KBM-7 (cell line): ENCODE results near the gene PLA2G4A.

Experiments
- DNase-seq: peaks from one replicate; pipeline ENCODE4 v3.0.0-alpha.2; 2015
- in situ Hi-C: fragments of 300-500 bp; cut with MboI; formaldehyde crosslinking; loops from 2 replicates; pipeline ENCODE4 v1.14.3; 2020; ENCODE audit warnings: low sequenced_read_pairs, low pct_unique_long_range_greater_than_20kb, mixed read lengths

Gene PLA2G4A

DNA sequence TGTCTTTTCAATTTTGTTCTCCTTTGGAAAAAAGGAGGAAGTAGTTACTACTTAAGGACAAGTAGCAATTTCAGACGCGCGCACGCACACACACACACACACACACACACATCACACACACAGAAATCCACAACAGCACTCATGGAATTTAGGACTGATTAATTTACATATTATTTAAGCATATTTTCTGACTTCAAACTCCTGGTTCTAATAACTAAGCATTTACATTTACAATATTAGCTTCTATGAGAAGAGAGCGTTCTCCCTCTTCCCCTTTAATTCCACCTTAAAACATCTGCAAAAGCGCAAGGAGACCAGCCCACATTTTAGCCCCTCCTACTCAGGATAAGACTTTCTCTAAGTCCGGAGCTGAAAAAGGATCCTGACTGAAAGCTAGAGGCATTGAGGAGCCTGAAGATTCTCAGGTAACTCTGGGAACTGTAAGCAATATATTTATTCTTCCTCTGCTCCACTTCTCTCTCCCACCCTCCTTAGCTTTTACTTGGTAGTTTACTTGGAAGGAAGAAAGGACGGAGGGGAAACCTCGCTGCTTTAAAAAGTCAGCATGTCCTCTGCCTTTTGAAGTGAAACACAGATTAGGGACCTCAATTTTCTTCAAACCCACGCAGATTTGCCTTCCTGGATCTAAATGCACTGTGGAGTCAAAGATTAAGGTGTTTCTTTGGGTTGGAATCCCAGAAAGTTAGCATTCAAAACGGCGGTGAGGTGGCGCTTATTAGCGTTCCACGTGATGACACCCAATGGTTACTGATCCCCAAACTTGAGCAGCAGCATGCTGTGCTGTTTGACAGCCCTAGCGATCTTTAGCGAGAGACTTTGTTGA is at the start of gene PLA2G4A:
PLA2G4A (plus strand) TSS at position 339 of the 844 bp plus-strand sequence. CDS start 25,406 bp downstream, outside the sequence.
- in situ Hi-C loops = no loop called here
- DNase-seq = peak; percentile 93

DNA sequence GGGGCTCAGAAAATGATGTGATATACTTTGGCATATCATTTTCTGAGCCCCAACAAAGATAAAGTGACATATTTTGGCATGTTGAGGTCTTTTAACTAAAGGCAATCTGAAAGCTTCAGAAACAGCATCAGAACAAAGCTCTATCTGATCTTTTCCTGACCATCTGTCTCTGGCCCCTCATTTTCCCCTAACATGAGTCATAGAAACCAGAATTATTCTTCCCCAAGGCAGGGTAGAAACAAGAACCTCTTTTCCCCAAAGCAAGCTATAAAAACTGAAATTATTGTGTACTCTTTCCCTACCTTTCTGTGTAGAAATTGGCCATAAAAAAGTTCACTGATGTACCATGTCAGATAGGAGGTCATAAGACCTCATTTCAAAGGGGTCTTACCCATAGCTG is 48.7 kb upstream of the PLA2G4A start:
- in situ Hi-C loops = no loop called here
- DNase-seq = no peak

DNA sequence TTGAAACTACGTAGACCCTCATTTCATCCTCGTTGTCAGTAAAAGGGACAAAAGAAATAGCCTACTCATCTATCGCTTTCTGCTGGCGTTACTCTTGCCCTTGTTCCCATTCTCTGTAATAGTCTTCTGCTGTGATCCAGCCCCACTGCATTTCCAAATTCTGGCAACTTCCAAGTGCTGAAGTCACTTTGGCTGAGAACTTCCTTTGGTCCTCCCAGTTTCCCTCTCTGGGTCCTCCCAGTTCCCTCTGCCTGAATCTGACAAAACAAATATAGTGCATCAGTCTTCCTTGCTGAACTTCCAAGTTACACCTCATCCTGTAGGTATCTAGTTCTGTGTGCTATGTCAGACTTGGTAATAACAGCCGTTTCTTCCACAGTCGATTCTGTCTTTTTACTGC is 47.0 kb upstream of the PLA2G4A start:
- in situ Hi-C loops = no loop called here
- no peak for DNase-seq

DNA sequence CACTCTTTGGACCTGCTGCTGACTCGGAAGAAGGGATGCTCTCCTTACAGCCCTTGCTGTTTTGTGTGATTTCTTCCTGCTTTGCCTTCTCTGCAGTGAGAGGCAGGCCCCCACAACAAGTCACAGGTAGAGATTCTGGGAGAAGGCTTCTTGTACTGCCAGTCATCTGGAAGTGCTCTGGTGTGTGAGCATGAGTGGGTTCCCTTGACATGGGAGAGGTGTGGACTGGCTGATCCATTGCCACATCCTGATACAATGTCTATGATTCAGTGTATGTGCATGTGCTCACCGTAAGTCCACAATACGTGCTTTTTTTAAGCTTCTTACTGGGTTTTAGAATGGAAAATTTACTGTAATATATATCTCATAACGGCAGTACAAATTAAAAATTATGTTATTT is 46.0 kb upstream of the PLA2G4A start:
- no peak for DNase-seq
- in situ Hi-C loops = no loop called here

DNA sequence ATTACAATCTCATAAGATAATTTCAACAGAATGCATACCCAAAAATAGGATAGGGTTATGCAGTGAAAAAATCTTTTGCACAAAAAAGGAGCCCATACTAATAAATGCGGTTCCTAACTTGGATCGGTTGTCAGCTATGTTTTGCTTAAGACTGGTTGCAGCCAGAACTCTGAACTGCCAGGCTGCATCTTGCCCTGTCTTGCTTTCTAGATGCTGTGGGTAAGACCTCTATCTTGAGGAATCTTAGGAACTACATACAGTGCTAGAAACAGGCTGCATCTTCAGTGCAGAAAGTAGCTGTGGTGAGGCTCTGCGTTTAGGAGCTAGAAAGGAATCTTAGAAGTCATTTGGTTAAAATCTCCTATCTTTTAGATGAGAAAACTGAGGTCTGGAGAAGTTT is 45.6 kb upstream of the PLA2G4A start:
- in situ Hi-C loops = no loop called here
- DNase-seq = no peak

DNA sequence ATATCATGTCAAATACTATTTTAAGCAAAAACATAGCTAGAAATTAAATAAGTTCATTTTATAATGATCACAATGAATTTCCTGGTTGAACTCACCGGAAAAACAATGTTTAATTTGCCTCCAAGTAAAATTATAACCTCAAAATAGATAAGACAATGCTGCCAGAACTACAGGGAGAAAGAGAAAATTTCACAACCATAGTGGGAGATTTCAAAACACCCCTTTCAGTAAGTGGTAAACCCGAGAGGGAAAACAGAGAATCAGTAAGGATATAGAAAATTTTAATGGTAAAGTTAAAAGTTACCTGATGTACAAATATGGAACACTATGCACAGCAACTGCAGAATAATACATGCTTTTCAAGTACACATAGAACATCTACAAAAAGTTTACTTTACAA is 43.2 kb upstream of the PLA2G4A start:
- in situ Hi-C loops = no loop called here
- no peak for DNase-seq

DNA sequence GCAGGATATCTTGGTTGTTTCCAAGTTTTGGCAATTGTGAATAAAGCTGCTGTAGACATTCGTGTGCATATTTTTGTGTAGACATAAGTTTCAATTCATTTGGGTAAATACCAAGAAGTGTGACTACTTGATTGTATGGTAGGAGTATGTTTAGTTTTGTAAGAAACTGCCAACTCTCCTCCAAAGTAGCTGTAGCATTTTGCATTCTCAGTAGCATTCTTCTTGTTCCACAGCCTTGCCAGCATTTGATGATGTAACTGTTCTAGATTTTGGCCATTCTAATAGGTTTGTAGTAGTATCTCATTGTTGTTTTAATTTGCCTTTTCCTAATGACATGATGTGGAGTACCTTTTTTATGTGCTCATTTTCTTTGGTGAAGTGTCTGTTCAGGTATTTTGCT is 38.6 kb upstream of the PLA2G4A start:
- in situ Hi-C loops = no loop called here
- no peak for DNase-seq

DNA sequence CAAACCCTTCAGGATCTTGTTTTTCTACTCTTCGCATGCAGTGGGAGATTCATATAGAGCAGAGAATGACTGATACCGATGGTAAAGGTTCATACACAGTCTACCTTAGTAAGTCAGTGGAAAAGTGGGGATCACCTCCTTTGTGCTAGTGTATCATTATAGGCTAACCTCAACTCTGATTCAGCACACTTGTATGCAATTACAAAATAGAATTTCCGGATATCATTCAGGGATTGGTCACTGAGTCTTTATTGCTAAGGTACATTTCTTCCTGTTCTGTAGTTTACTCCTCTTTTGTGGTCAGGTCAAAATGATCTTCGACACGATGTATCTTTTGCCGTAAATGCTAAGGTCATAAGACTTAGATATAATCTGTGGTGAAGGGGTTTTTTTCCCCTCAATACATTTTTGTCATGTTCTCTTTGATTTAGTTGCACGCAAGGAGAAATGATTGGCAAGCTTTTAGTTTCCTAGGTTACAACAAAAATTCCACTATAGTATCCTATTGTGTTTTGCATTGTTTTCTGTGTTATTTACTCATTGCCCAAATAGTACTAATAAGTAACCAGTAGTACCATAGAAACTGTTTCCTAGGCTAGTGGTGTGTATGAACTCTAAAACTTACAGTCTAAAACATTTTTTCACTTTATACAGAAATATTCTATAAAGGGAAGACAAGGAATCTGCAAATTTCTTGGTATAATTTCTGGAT is 35.7 kb upstream of the PLA2G4A start:
- DNase-seq = peak; percentile 36

DNA sequence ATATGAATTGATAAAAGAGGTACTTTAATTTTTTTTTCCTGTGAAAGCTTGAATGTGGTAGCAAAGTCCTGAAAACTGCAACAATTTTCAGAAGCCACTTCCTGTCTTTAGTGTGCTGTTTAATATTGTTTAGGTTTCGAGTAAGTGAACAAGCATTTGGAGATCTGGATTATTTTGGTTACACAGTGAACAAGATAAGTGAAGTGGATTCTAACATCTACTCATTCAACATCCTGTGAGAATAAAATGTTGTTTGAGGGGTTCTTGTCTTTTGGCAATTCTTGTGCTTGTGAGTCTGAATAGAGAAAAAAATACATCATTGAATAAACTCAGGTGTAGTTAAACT is 35.2 kb upstream of the PLA2G4A start:
- no peak for DNase-seq
- in situ Hi-C loops = no loop called here

More for the DNA sequence above, 35.7 kb upstream of the PLA2G4A start:
- in situ Hi-C loops = no loop called here

DNA sequence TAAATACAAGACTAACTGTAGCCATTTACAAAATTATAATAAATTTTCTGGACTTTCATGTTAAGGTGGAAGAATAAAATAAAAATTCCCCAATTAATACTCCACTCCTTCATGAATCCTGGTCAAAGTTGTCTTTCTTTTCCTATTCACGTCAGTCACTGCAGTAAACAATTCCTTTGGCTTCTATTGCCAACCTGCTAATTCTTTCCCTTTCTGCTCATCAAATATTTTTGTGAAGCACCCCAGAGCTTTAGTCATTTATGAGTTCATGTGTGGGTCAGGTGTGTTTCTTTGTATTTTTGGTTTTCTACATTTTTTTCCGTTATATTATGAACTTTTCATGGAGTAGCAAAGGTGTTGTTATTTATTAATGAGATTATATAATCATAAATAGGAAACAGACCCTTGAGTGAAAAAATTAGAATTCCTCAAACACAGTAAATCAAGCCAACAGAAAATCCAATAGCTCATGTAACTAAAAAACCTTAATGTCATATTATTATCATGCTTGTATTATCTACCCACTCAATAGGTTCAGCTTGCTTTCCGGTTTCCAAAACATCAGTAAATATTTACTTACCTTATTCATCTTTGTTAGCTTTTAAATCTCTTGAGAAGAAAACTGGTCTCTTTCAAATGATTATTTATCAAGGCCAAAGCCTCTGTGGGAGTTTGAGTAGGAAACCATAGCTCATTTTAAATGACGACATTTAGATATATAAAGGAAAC is 29.6 kb upstream of the PLA2G4A start:
- in situ Hi-C loops = no loop called here
- DNase-seq = no peak

DNA sequence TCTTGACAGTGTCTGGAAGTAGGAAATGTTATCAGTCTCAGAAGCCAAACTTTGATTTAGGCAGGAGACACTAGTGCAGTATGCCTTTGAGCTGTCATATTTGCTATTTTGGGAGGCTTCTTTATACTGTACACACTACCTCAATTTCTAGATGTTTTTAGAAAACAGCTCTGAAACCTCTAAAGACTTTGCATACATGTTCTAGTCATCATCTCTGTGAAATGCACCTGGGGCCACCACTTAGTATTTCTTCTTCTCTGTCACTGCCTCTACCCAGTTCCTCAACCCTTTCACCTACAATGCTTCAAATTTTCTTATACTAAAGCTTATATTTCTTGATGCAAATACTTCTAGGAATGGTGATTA is 29.1 kb upstream of the PLA2G4A start:
- in situ Hi-C loops = no loop called here
- no peak for DNase-seq

DNA sequence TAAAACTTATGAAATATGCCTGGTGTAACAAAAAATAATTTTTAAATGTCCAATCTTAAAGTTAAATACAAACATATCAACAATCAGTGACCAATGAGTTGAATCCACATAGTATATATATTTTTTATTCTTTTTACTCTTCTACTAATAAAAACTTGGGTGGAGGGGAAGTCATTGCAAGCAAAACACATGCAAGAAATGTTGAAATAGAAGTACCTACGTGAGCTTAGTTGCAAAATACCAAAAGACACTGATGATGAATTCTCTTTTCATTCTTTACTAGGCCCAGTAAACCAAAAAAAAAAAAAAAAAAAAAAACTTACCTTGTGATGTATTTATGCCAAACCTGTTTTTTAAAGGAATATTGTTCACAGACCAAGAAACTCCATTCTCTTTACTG is 26.4 kb upstream of the PLA2G4A start:
- in situ Hi-C loops = no loop called here
- no peak for DNase-seq

DNA sequence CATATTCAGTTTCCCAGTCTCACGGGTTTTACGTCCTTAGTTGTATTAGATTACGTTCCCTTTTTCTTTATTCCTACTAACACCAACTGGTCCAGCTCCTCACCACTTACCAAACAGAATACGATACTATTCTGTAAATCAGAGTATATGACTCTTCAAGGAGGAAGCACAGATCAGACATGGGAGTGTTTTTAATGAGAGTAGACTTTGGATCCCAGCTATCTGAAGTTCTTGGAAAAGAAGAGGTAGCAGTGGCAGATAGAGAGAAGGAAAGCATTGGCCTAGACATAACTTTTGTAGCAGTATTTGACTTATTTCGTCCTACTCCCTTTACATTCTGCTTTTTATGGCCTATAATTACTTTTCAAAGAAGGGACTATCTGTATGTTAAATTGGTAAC is 24.1 kb upstream of the PLA2G4A start:
- DNase-seq = no peak
- in situ Hi-C loops = no loop called here

DNA sequence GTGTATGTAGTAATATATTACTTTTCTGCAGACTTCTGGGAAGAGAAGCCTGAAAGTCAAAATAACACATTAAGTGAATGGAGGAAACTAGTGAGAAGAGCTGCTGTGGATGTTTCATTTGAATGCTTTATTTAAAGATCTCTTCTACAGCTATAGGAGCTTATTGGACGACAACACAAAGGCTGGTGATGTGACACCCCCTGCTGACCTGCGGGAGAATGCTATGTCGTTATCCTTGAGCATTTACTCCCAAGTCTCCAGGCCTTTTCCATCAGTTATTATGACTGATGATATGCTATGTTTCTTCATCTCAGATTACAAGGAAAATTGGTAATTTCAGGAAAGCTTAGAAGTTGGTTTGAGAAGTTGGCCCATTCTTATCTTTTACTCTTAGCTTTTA is 22.3 kb upstream of the PLA2G4A start:
- peak; percentile 23 for DNase-seq
- in situ Hi-C loops = no loop called here

DNA sequence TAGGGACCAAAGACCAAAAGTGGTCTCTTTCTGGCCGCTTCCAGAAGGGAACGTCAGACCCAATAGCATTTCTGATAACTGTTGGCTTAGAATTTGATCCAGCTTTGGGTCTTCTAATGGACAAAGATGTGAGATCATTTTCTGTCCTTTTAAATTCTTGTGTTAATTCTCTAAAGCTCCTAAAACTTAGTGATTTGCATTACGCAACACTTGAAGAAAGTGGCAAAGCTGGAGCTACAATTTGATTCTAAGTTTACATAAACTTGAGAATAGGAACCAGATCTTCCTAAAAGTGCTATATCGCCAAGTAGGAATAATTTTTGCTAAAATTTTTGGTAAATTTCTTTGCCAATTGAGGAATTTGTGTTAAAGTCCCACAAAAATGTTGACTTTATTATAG is 21.6 kb upstream of the PLA2G4A start:
- DNase-seq = no peak
- in situ Hi-C loops = no loop called here

DNA sequence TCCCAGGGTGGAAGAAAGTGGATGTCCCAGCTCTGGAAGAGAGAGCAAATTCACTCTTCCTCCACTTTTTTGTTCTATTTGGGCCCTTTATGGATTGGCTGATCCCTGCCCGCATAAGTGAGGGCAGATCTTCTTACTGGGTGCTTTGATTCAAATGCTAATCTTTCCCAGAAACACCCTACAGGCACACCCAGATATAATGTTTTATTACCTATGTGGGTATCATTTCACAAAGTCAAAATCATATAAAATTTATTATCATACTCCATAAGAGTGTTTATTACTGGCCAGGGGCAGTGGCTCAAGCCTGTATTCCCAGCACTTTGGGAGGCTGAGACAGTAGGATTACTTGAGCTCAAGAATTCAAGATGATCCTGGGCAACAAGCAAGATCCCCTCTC is 16.9 kb upstream of the PLA2G4A start:
- in situ Hi-C loops = no loop called here
- no peak for DNase-seq

DNA sequence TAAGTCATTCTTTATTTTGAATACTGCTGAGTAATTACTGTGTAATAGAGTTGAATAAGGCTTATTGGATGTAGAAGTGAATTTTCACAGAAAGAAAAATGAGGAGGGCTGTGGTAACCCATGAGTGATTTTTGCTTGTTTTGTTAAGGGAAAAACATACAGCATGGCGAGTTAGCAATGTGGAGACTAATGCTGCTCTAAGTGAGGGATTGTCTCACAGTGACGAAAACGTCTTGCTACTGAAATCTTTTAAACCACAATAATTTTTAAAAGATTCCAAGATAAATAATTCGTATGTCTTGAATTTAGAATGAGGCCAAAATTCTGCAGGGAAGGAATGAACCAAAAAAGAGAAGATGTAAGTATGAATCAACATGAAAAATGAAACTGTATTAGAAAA is 16.2 kb upstream of the PLA2G4A start:
- in situ Hi-C loops = no loop called here
- DNase-seq = no peak

DNA sequence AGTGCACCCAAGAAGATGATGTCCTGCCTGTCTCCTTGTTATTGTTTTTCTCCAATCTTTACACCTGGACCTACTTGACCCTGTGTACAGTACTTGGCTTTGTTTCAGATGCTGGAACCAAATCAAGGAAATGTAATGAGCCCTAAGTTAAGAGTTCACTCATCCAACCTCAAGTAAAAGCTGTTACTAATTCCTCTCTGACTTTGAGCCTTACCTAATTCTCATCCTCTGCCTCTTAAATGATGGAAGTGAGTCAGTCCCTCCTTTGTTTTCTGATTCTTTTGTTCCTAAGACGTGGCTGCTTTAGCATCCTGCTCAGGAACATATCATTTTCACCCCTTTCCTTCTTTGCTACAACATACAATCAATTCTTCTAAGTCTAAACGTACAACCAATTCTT is 15.3 kb upstream of the PLA2G4A start:
- DNase-seq = no peak
- in situ Hi-C loops = no loop called here

DNA sequence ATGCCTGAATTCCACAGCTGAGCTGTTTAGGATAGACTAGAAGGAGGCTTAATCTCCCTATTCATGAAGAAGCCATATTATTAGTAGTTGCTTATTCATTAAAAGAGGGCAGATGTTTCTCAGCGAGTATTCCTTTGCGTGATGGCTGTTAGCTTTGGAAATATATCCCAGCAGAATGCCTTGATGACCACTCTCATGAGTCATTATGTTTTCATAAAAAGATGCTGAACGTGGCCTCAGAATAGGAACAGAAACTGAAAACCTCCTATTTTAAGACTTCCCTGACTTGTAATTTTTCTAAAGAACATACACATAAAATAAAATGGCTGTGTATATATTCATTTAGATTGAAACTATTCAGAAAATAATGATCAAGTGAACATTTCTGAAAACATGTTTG is 9.6 kb upstream of the PLA2G4A start:
- DNase-seq = no peak
- in situ Hi-C loops = no loop called here

DNA sequence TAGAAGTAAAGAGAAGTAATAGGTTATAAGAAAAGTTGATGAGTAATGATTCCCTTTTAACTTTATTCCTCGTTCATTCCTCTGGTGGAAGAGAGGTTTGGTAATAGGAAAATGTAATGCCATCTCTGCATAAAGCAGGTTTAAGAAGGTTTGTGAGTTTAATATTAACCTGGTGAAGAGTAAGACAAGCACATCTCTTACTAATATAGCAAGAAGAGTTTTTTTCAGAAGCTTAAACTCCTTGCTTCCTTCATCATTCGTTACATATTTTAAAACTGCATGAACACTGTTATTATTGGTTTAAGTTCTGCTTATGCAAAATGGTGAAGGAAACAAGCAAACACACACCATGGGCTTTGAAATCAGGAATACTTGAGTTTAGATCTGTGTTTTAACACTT is 9.2 kb upstream of the PLA2G4A start:
- no peak for DNase-seq
- in situ Hi-C loops = no loop called here
